SIG-M5 treated with dmso at 0.1 percent for 504 hours (cell line): ENCODE measurements around the gene GNPTG.
A peak's percentile ranks its signal among the peaks of the same experiment; 100 is the strongest.
"Not testable (repeated sequence)": the region's sequence is repeated elsewhere in the genome, so short reads cannot be mapped to it uniquely, and the experiment has no call there.

ENCODE experiments used
- DNase-seq: peaks from one replicate; lab custom pipeline; 2025; ENCODE audit not compliant: unreplicated experiment; lab: John Stamatoyannopoulos, UW

The GNPTG gene

DNA sequence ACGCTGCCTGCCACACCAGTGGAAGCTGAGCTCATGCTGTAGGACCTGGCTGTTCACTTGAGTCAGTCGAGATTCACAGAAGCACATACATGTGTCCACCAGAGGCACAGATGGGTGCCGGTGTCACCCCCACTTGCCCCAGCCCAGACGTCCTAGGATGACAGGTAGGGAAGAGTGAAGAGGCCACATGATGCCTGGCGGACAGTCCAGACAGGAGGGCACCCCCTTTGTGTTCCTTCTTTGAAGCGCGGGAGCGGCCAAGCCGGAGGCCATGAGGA lies 33.5 kb upstream of the GNPTG start:
- no peak for DNase-seq

DNA sequence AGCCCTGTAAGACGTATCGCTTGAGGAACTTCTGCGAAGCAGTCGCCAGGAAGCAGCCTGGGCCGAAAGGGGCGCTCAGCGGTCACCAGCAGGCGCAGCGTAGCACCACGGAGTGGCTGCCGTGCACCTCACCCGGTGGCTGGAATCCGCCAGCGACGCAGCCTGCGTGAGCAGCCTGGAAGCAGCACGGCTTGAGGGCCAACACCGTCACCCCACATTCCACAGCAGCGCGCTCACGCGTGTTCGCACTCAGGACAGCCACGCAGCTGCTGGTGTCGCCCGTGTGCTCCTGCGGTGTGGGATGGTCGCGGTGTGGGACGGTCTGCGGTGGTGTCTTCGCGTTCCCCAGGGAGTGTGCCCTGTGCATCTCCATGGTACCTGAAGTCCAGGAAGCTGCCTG lies 32.7 kb upstream of the GNPTG start:
- DNase-seq = no peak

GRCh38 chr16:1320097-1320496 lies 31.6 kb upstream of the GNPTG start:
- no peak for DNase-seq

DNA sequence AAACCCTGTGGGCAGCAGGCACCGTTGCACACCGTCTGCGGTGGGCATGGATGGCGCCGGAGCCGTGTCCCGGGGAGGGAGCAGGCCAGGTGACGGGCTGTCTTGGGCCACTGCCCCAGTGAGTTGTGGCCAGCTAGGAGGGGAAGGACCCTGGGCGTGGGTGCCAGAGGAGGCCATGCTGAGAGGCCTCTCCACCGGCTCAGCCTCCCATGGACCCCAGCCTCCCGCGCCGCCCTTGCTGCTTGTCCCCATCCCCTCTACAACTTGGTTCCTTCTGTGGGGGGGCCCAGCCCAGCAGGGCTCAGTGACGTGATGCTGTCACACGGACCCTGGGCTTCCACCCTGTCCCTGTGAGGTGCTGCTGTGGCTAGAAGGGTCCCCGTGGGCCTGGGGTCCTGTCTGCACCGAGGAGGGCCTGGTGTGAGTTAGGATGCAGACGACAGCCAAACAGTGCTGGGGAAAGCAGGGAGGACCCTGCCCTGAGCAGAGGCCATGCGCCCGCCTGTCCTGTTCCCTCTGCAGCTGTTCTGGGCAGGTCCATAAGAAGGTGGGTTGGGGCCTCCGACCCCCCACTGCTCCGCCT lies 31.0 kb upstream of the GNPTG start:
- DNase-seq = no peak

GRCh38 chr16:1322407-1322806 lies 29.3 kb upstream of the GNPTG start:
- no peak for DNase-seq

DNA sequence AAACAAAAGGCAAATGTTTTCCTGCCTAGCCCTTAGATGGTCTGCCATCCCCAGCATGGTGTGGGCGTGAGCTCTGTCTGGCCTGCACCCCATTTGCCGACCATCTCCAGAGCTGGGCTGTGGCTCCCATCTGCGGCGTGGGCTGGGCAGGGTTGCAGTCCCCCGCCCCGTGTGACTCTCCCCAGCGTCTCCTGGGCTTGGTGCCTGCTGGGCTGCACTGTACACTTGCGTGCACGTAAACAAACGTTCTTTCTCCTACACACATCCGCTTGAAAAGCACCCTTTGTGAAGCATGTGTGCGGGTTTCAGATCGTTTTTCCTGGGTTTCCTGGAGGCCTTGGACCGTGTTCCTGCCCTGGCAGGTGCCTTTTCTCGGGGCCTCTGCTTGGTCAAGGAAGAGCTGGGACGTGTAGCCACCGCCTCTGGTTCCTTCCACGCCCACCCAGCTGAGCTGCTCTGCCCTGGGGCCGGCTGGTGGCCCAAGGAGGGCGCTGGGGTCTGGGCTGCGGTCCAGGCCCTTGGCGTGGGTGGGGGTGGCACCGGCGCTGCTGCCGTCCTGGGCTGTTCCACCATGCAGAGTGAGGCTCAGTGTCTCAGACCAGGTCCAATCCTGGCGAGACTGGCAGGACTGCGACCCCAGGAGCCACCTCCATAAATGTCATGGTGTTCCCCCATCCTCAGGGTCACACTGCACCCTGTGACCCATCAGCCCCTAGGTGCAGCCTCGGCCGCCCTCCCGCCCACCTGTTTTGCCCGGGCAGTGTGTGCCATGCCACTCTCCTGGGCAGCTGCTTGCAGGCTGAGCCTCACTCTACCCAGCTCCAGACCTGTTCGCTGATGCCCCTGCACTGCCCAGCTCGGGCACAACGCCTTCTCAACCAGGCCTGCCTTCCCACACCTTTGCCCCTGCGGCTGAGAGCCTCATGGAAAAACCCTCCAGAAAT lies 28.2 kb upstream of the GNPTG start:
- DNase-seq = no peak

DNA sequence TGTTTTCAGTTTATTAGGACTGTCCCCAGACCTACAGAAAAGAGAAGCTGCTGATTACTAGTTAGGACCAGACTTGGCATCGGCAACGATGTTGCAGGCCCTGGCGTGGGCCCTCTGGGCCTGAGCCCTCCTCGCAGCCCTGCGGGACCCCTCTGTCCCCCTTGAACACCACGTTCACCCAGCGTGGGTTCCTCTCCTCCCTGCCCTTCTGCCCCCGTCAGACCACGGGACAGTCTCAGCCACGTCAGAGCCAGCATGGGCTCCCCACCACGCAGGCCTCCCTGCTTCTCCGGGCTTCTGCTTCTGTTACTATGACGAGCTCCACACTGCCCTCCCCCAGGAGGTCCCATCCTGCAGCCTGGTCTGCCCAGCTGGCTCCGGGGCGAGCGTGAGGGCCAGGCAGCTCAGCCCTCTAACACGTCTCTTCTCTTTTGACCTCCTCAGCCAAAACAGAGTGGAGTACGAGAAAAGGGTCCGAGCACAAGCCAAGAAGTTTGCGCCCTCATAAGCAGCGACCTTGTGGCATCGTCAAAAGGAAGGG lies 27.4 kb upstream of the GNPTG start:
- no peak for DNase-seq

DNA sequence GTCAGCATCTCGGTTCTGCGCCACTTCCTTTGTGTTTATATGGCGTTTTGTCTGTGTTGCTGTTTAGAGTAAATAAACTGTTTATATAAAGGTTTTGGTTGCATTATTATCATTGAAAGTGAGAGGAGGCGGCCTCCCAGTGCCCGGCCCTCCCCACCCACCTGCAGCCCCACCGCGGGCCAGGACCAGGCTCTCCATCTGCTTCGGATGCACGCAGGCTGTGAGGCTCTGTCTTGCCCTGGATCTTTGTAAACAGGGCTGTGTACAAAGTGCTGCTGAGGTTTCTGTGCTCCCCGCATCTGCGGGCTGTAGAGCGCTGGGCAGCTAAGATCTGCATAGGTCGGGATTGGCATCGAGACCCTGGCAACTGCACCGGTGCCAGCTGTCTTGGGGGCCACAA lies 26.5 kb upstream of the GNPTG start:
- no peak for DNase-seq

DNA sequence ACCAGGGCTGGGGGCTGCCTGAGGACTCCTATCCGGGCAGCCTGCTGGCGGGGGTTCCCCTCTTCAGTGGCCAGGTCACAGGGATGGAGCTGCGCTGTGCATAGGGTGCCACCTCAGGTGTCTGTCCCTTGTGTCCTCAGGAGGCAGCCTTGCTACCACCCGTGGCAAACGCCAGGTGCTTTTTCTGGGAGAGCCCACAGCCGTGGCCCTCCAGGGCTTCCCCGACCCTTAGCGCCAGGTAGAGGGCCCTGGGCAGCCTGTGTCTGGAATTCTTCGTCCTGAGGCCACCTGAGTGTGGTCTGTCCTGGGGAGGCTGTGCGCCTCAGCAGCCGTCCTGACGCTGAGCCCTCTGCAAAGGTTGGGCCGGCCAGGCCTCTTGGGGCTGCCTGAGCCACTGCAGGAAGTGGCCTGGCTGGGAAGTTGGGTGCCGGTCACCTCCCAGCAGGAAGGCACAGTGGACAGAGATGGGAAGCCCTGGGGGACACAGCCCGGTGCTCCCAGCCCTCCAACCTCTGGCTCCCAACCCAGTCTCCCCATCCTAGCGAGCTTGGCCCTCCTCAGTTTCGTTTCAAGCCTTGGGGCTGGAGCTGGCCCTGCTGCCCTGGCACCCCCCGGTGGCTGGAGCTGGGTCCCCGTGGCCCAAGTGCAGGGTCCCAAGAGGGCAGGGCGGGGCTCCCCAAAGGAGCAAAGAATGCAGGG lies 25.9 kb upstream of the GNPTG start:
- DNase-seq = no peak

- no peak for DNase-seq
These were observed 25.3 kb upstream of the GNPTG start for GRCh38 chr16:1326391-1326790.

DNA sequence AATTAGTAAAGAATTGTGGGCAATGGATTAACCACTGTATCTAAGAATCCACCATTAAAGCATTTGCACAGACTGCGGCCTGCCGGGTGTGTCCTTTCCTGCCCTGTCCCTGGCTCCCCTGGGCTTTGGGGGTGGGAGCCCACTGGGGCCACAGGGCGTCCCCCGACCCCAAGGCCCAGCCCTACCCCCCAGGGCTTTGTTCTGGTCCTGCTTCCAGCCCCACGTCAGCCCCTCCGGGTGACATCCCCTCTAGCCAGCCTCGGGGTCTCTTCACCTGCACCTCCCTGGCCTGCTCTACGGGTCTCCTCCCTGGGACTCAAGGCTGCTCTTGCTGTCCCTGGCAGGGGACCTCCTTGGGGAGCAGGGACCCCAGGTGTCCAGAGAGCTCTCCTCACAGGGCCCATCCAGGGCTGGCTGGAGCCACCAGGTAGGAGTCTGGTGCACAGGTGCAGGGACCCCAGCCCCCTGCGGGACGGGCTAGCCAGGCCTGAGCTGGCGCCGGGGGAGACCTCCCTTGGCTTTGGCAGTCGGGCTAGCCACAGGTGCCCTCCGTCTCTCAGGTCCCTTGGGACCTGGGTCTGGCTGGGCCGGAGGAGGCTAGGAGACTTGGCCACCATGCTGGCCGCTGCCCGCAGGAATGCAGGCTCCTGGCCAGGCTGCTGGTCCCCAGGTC lies 24.6 kb upstream of the GNPTG start:
- DNase-seq = no peak

DNA sequence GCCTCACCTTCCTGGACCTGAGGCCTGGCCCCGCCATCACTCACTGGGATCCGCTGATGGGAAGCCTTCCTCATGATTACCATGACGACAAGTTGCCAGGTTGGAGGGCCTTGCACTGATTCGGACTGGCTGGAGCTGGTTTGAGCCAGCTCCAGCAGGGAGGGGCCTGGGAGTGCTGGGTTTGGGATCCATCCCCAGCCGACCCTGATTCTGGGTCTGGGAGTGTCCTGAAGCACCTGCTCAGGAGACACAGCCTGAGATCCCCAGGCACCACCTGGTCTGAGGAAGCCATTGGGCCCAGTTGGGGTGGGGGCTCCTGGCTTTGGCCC lies 24.1 kb upstream of the GNPTG start:
- no peak for DNase-seq

DNA sequence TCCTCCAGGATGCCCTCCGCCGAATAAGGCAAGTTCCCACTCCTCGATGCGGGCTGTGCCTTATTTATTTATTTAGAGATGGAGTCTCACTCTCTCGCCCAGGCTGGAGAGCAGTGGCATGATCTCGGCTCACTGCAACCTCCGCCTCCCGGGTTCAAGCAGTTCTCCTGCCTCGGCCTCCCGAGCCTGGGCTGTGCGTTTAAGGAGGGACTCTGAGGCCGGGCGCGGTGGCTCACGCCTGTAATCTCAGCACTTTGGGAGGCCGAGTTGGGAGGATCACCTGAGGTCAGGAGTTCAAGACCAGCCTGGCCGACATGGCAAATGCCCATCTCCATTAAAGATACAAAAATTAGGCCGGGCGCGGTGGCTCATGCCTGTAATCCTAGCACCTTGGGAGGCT lies 23.6 kb upstream of the GNPTG start:
- DNase-seq = not testable (repeated sequence)

DNA sequence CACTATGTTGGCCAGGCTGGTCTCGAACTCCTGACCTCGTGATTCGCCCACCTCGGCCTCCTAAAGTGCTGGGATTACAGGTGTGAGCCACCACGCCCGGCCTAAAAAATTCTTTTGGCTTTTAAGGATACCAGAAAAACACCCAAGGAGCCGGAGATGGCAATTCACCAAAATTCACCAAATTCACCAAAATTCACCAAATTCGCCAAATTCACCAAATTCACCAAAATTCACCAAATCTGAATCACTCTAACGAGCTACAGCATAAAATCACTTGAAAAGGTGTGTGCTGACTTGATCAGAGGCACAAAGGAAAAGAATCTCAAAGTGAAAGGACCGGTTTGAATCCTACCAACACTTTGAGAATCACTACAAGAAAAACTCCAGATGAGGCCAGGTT lies 22.8 kb upstream of the GNPTG start:
- not testable (repeated sequence) for DNase-seq

GRCh38 chr16:1330260-1330914 lies 21.3 kb upstream of the GNPTG start:
- DNase-seq = no peak

DNA sequence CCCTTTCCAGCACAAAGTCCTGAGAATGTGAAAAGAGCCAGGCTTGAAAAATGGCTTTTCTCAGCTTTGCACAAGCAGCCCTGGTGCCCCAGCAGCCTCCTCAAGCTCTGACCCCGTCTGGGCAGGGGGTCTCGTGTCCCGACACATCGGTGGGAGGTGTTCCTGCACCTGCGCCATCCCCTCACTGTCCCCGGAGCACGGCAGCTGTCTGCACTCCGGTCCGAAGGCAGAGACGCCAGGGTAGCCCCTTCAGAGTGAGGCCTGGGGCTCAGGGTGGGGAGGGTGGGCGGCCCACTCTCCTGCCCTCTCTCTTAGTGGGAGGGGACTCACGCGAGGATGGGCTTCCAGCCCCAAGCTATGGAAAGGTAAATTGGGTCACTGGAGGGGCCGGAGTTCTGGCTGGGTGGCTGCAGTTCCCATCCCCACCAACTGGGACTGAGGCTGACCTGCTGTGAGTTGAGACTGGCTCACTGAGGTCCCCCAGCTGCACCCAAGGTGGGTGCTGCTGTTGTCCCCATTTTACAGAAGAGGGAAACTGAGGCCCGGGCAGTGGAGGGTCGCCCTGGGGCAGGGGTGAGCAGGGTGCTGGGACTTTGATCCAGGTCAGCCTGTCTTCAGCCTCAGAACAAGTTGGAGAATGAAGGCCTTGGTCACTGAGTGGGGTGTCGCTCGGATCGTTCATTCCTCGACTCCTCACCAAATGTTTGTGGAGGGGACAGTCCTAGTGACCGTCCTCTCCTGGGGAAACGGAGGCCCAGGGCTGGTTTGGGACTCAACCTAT lies 20.6 kb upstream of the GNPTG start:
- DNase-seq = no peak

GRCh38 chr16:1331712-1332617 lies 19.8 kb upstream of the GNPTG start:
- peak; percentile 30 for DNase-seq

GRCh38 chr16:1332618-1333148 lies 19.0 kb upstream of the GNPTG start:
- no peak for DNase-seq
